ENCODE measurements around the gene MLKL. TPM values are rescaled to one million over a fixed set of nuclear protein-coding genes. Genes with fewer than 3 reads are reported as not detected.

The MLKL gene
- total and polyA plus RNA-seq, 2 donors (not counting 3 experiments of a cell fraction or from before 2014, with no cell fraction given), result 8.1 to 26.5 TPM

GRCh38 chr16:74710401-74710800, 9.7 kb upstream of the MLKL start:
- no peak overlapping the region for H2AFZ ChIP-seq (ENCODE audit: low read depth, low read length)
- H3K9ac ChIP-seq (replicated peaks; ENCODE audit: extremely low read depth, insufficient read depth, low read length), result no peak overlapping the region
- no peak overlapping the region for H3K4me3 ChIP-seq (replicated peaks in 1 of 3; ENCODE audit: insufficient read depth in 1 of 3, low read depth in 1 of 3, low read length in 3 of 3)
- intact Hi-C loops (cut with micrococcal nuclease) (no loop called here), dilution Hi-C loops (cut with MboI; ENCODE audit: extremely low pct_ligation_motif_present, low sequenced_read_pairs) (no loop called here)
- no TSS peak for BruUV-seq (replicated peaks)
- no peaks in the 10 kb centered on the region for H3K9me3 ChIP-seq (replicated peaks; ENCODE audit: control insufficient read depth, insufficient read depth, low read length)
- ChIA-PET CTCF (interaction anchor here (1.5 to 6.7 kb wide), 4 partner anchors 11 to 152 kb away, joined by 3 to 164 read pairs (median 11); partner anchors contain the start of gene FA2H), POLR2A (interaction anchor here (0.7 kb wide), 1 partner anchor 152 kb away, joined by 3 read pairs; no protein-coding TSS in a partner anchor)
- FAIRE-seq, result no peak
- no peaks in the 10 kb centered on the region for H3K79me2 ChIP-seq (ENCODE audit: control insufficient read depth, insufficient read depth, low read length)
- TF ChIP-seq POLR2AphosphoS5 (IDR thresholded peaks at IDR 0.05; ENCODE audit: insufficient read depth, low read depth, low read length) (no peak), MYC (IDR thresholded peaks at IDR 0.05; ENCODE audit: low read depth, low read length) (no peak), MAX (IDR thresholded peaks at IDR 0.05; ENCODE audit: insufficient read depth, insufficient read length) (no peak), EZH2 (IDR thresholded peaks at IDR 0.05; ENCODE audit: borderline replicate concordance, low read depth, low read length, severe bottlenecking) (no peak), CTCF (IDR thresholded peaks at IDR 0.05; ENCODE audit: extremely low read depth in 1 of 2, insufficient read depth in 1 of 2, low read depth in 1 of 2, low read length in 2 of 2) (no peak), JUN (IDR thresholded peaks at IDR 0.05; ENCODE audit: borderline replicate concordance, insufficient read depth, insufficient read length, low read depth) (no peak), GATA2 (IDR thresholded peaks at IDR 0.05; ENCODE audit: insufficient read depth, insufficient read length, low read depth, low read length) (no peak)
- no peak overlapping the region for H3K4me2 ChIP-seq (ENCODE audit: insufficient read depth, low read length)
- no peak overlapping the region for H3K27ac ChIP-seq (ENCODE audit: insufficient read depth, low read depth, low read length)
- no peak for DNase-seq (ENCODE audit: low read depth, low spot score)
- H3K9me1 ChIP-seq (replicated peaks; ENCODE audit: control insufficient read depth, extremely low read depth, insufficient read depth, low read length), result no peaks in the 10 kb centered on the region
- no peaks in the 10 kb centered on the region for H4K20me1 ChIP-seq (replicated peaks; ENCODE audit: control insufficient read depth, extremely low read depth, insufficient read depth, low read length)
- no peaks in the 10 kb centered on the region for H3K27me3 ChIP-seq (ENCODE audit: control insufficient read depth in 2 of 2, insufficient read depth in 2 of 2, low read length in 2 of 2)
- H3K36me3 ChIP-seq (ENCODE audit: control insufficient read depth in 2 of 2, extremely low read depth in 1 of 2, insufficient read depth in 2 of 2, low read length in 2 of 2), result no peaks in the 10 kb centered on the region
- H3K4me1 ChIP-seq (ENCODE audit: control insufficient read depth, extremely low read depth, insufficient read depth, low read length), result no peaks in the 10 kb centered on the region
